Limb (tissue), 2 donors: ENCODE data around the gene TOPBP1.
"Not testable (repeated sequence)": the region's sequence is repeated elsewhere in the genome, so short reads cannot be mapped to it uniquely, and the experiment has no call there.

Experiments
- DNase-seq, 2 donors: peaks; one replicate each; pipeline ENCODE4 v3.0.0-alpha.2; 2016; ENCODE audit errors: extremely low spot score in 2 of 2

TOPBP1 gene

DNA sequence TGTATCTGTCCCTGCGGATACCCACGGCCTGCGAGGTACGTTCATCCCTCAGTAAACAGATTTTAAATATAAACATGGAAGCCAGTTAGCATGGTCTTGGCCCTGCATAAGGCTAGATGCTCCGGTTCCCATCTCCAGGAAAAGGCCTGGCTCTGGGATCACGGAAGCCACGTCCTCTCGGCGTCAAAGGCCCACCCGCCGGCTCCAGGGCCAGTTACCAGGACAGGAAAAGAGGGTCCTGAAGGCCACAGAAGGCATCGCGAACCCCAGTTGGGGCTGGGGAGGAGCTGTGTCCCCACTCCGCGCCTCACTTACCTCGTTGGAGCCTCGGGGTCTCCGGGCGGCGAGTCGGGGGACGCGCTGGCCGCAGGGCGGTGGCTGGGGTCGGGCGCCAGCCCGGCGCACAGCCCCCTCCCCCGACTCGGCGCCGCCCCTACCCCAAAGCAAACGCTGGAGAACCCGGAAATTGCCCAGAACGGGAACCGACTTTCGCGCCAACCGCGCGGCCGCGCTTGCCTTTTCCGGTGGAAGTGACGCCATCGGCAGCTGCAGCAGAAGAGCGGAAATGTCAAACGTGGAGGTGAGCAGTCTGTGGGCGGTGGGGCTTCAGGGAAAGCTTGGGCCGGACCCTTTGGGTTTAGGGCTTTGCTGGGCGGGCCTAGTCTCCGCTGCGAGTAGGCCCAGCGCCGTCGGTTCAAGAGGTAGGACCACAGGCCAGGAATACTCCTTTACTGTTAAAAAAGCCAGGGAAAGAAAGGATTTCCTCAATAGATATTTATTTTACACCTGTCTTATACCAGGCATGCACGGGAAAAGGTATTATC lies at the start of gene TOPBP1:
Gene TOPBP1 (minus strand): TSS at position 488 of the 824 bp plus-strand sequence. CDS start 814 bp downstream, outside the sequence.
- DNase-seq, result peak; percentile 89 to 91

DNA sequence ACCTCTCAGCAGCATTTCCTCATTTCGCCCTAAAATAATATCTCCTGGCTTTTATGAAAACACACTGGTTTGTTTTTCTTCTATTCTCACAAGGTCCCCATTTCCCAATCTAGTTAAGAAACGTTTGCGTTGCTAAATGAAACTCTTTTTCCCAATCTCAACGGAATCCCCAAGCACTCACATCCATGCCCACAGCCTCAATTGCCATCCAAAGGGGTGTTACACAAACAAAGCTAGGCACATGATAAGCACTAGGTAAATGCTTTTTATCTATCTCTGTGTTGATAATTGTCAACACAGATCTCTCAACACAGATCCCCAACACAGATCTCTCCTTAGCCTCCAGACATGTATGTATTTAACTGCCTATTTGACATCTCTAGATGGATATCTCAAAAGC lies 49.3 kb upstream of the TOPBP1 start:
- DNase-seq, result no peak

DNA sequence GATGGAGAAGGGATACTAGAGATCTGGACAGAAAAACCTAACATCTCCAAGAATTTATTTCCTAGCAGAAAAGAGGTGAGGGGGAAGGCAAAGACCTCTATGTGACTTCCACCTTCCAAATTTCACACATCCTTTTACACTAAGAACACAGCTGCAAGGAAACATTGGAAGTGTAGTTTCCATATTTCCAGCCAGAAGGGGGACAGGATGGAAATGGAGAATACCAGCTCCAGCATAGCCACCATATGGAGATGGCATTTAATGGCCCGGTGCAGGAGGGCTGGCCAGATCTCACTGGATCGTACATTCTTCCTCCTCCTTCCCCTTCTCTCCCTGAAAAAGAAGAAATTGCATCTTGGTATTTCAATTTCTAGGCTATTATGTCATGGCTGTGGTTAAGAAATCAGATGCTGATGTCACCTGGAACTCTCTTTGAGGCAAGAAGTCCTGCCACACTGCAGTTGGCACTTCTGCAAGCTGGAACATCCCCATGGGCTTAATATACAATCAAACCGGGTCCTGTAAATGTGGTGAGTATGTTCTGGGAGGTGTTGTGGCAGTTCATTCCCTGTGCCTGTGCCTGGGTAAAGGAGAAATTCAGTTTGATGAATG lies 47.5 kb upstream of the TOPBP1 start:
- DNase-seq, result no peak

DNA sequence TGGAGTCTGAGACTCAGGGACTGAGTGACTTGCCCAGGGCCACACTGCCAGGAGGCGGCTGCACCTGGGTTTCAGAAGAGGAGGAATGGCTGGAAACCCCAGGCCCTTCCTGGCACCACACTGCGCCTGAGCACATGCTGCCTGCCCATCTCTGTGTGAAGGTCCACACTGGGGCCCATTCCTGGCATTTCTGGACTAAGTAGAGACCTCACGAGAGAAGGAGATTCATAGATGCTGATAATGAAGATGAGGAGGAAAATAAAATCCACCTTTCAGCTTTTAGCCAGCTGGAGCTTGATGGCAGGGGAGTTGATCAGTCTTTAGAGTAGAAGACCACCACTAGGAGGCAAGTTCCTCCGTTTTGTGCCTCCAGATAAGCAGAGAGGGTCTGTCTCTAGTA lies 44.3 kb upstream of the TOPBP1 start:
- DNase-seq, result no peak

DNA sequence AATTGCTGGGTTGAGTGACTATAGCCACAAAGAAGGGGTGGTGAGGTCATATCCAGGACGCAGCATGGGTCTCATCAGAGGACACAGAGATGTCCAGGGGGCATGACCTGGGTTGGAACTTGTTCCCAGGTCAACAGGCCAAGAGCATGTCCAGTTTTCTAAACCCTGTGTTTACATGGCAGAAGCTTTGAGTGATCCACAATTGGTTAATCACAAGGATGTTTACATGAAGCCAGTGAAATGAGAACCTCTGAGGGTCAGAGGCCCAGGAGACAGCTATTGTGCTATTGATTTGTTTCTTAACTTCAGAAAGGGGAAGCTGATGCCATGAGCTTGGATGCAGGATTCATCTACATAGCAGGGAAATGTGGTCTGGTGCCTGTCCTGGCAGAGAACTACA lies 42.2 kb upstream of the TOPBP1 start:
- no peak for DNase-seq

DNA sequence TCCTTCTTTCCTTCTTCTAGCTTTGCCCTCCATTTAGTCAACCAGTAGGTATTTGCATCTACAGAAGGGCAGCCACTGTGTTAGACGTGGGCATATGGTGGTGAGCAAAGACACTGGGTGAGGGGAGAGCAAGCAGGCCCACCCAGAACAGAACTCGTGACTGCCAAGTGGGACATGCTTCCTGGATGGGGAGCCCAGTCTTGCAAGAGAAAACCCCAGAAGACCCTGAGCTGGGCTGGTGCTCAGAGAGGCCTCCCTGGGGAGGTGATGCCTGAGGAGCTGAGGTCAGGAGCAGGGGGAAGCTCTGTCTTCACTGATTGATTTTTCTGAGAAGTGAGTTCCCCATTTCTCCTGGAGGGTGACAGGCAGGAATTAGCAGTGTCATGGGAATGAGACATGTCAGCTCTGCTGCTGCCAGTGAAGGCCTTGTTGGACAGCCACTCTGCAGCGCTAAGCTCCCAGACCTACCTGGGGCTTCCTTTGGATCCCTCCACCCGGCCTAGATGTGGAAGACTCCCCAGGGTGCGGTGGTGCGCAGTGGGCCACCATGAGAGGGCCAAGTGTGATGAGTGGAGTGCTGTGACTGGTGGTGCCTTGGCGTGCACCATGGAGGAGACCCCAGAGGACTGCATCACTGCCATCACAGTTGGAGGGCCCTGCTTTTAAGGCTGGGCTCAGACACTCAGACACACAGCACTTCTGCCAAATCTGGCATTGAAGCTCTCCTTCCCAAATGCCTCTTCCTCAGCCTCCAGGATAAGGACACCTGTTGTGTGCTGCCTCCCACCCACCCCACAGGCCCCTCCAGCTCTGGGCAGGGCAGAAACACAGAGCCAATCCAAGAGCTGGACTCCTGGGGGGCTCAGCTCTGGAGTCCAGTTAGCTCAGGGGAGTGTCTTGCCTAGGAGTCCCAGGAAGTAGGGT lies 40.0 kb upstream of the TOPBP1 start:
- no peak for DNase-seq

DNA sequence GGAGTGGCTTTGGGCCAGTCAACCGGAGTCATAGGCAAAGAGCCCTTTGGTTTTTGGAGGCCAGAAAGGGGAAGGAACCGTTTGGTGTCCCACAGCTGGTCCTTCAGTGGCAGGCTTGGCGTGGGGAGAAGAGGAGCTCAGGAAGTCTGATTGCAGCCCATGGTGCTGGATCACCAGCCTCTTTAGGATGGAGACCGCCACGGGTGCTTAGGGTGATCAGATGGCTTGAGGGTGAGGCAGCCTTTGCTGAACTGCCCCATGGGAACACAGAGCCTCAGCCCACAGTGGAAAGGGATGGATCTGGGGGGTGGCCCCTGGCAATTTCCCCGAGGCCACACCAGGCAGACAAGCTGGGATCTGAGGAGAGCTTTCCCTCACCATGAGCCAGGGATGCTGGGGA lies 38.6 kb upstream of the TOPBP1 start:
- no peak for DNase-seq

DNA sequence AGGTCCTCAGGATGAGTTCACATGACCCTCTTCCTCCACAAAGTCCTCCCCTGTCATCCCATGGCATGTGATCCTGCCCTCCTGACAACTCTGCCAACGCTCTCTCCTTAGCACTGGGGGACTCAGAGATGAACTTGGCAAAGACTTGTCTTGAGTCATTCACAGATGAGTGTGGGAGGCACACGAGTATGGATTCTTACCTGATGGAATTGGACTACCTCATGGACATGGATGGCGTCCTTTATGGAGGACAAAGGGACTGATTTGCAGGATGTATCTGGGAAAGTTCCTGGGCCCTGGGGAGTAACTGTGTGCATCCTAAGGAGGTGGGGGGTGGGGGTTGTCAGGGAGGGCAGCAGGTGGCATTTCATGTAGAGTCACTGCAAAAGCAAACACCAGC lies 38.2 kb upstream of the TOPBP1 start:
- DNase-seq, result no peak

DNA sequence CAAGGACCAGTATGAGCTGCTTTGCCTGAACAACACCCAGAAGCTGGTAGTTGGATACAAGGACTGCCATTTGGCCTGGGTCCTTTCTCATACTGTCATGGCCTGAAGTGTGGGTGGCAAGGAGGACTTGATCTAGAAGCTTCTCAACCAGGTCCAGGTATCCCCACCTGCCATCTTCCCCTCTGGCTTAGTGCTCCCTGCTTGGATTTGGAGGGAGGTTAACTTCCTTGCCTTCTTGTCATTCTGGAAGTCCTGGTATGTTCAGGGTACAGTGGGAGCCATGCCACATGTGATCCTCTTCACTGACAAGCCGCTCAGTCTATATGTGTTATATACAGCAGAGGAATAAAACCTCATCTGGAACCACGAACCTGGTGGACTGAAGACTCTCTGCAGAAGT lies 37.7 kb upstream of the TOPBP1 start:
- no peak for DNase-seq

DNA sequence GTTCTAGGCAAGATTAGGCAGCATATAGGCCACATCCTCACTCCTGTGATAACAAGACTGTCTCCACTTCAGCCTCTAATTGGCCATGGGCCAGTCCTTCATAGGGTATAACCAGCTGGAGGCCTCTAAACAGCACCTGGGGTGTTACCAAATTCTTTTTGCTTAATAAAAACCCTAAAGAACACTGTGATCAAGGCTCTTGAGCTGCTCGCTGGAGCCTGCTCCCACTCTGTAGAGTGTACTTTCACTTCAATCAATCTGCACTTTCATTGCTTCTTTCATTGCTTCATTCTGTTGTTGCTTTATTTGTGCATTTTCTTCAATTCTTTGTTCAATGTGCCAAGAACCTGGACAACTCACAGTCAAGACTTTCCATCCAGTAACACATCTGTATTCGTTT lies 36.2 kb upstream of the TOPBP1 start:
- no peak for DNase-seq

DNA sequence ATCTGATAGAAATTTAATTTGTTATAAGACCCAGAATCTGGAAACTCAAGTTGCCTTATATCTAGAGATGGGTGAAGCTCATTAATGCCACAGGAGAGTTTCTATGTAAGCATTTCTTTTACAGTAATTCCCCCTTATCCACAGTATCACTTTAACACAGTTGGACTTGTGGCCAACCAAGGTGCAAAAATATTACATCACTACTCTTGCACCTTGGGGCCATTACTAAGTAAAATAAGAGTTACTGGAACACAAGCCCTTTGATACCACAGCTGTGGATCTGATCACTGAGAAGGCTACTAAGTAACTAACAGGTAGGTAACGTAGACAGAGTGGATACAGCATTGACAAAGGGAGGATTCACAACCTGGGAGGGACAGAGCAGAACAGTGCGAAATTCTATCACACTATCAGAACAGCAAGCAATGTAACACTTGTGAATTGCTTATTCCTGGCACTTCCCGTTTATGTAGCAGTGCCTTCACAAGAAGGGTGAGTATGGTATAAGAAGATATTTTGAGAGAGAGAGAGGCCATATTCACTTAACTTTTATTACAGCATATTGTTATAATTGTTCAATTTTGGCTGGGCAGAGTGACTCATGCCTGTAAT lies 33.9 kb upstream of the TOPBP1 start:
- DNase-seq, result no peak

DNA sequence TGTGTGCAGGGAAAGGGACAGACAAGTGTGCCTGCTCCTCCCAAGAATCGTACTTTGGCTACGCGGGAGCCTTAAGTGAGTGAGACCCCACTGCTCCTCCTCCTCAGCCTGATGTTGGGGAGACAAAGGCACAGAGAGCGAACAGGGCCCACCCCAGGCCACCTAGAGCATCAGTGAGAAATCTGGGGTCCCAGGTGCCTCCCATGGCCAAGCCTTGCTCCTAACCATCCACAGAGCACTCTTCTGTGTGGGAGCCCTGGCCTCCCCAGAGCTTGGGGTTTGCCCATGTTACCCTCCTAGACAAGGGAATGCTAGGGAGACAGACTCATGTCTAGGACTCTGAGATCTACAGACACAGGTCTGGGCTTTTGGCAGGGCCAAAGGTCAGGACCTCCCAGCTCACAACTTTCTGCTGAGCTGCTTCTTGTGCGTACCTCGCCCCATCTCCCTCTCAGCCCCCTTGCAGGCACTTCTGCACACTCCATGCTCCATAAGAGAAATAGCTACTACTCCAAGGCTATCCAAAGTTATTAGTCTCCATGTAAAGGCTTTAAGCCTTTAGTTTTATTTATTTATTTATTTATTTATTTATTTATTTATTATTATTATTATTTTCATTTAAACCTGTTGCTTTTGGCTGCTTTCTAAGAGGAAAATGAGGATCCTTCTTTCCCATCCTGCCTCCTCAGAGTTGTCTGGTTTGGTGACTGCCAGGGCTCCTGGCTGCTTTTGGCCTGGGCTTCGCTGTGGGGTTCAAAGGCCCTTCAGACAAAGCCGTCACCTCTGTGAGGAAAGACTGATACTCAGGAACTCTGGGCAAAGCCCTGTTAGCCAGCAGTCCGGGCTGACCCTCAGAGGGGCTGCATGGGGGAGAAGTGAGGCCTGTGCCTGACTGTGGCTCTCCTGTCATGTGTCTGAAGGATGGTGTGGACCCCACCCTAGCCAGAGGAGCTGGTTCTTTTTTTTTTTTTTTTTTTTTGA lies 32.8 kb upstream of the TOPBP1 start:
- no peak for DNase-seq

DNA sequence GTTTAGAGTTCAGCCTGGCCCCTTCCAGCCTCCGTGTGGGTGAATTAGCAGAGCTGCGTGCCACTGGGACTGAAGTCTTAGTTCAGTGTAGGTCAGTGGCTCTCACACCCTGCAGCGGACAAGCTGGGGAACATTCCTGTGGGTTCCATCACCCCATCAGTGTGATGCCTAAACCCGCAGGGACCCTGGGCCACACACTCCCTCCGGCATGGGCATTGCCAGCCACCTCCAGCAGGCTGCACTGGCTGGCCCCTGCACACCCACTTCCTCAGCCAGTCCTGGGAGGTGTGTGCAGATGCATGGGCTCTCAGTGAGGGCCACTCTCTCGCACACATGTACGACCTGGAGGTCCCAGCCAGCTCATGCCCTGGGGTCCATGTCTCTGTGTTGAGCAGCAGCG lies 32.1 kb upstream of the TOPBP1 start:
- DNase-seq, result no peak

DNA sequence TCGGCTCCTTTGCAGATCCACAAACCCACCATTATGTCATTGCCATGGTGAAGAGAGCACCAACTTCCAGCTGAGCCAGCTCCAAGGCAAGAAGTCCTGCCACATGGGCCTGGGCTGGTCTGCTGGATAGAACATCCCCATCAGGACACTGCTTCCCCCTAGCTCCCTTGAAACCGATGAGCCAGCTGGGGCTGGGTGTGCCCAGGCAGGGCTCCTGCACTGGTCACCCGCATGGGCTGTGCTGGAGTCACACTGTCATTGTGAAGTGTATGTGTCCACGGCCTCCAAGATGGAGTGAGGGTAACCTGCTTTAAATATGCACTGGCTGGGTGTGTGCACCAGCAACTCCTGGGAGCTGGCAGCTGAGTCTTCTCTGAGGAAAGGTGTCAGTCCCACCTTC lies 31.0 kb upstream of the TOPBP1 start:
- no peak for DNase-seq

DNA sequence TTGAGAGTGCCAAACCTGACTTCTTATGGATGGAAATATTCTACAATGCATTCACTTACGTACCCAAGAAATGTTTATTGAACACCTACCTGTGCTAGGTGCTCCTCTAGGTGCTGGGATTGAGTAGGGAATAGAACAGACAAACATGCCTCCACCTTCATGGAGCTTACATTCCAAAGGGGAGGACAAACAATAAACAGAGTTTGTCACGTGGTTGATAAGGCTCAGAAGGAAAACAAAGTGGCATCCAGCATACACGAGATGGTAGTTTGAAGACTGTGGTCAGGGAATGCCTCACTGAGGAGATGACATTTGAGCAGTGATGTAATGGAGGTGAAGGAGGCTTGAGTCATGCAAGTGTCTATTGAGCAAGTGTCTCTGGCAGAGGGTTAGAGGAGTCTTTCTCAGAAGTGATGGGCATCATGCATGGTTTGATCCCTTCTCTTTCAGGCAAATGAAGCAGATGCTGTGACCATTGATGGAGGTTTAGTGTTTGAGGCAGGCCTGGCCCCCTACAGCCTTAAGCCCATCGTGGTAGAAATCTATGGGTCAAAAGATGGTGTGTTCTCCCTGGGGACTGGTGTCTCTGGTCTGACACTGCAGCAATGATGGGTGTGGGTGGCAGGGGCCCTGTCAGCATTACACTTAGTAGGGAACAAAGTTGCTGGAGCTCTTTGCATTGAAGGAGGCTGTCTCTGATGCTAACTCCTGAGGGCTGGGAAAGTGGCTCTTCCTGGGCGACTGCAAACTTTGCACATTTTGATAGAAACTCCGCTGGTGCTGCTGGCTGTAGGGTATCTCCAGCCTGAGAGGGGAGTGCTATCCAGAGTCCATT lies 29.7 kb upstream of the TOPBP1 start:
- DNase-seq, result no peak

DNA sequence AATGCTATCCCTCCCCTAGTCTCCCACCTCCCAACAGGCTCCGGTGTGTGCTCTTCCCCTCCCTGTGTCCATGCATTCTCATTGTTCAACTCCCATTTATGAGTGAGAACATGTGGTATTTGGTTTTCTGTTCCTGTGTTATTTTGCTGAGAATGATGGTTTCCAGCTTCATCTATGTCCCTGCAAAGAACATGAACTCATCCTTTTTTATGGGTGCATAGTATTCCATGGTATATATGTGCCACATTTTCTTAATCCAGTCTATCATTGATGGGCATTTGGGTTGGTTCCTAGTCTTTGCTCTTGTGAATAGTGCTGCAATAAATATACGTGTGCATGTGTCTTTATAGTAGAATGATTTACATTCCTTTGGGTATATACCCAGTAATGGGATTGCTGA lies 16.3 kb upstream of the TOPBP1 start:
- not testable (repeated sequence) for DNase-seq

DNA sequence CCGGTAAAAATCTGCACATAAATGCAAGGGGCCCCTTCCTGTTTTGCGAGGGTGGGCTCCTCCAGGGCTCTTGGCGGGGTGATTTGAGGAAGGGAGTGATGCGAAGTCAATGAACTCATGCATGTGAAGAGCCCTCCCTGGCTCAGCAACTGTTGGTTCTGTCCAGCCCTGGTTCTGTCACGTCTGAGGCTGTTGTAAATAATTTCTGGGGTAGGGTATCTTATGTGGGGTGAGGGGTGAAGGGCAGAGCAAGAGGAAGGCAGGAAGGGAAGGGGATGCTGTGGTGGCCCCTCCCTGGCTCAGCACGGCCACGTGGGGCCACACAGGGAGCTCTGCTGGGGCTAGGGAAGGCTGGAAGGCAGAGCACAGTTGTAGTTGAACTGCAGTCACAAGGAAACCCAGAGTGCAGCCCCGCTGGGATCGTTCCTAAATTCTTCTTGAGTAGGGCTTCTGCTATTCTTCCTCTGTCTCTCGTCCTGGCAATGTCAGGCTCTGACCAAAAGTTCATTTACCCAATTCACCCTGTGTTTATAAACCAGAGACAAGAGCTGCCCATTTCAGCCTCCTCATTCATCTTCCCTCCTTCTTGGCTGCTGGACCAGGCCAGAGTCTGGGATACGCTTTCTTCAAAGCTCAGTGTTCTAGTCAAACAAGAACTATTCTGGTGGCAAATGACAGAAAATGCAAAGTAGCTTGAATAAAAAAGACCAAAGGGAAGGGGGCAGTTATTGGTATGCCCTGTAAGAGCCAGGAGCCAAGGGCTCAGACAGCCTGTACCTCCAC lies 14.8 kb upstream of the TOPBP1 start:
- DNase-seq, result no peak

DNA sequence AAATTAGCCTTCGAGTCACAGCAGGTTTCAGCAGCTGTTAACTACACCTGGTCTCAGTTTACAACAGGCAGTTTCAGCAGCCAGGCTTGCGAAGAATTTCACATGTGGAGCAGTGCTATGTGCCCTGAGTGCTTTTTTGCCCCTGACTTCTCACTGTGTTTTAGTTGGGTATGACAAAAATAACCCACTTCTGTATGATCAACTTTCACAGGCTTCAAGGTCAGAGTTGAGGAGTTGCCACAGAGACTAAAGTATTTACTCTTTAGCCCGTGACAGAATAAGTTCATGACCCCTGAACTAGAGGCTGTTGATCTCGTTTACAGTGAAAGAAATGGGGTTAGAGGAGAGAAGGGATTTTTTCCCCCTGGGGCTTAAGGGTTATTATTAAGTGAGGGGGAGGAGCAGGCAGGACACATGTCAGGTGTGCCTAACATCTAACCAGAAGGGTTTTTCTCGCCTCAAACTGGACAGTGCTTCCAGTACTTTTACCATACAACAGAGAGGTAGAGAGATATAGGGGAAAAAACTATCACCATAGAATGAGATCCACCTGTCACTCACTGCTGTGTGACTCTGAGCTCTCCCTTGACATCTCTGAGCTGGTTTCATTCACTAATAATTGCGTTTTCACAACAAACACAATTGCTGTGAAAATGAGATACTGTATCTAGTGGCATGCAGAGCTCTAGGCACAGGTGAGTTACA lies 14.0 kb upstream of the TOPBP1 start:
- no peak for DNase-seq
